Activated CD4-positive, CD25-positive, alpha-beta regulatory T cell (primary cell): ENCODE measurements around the gene EFCAB14.
"Not testable (repeated sequence)": the region's sequence is repeated elsewhere in the genome, so short reads cannot be mapped to it uniquely, and the experiment has no call there.

ENCODE experiments used
- DNase-seq, 4 experiments: peaks; one replicate each; lab custom pipeline; 2025; lab: John Stamatoyannopoulos, UW

EFCAB14 gene

DNA sequence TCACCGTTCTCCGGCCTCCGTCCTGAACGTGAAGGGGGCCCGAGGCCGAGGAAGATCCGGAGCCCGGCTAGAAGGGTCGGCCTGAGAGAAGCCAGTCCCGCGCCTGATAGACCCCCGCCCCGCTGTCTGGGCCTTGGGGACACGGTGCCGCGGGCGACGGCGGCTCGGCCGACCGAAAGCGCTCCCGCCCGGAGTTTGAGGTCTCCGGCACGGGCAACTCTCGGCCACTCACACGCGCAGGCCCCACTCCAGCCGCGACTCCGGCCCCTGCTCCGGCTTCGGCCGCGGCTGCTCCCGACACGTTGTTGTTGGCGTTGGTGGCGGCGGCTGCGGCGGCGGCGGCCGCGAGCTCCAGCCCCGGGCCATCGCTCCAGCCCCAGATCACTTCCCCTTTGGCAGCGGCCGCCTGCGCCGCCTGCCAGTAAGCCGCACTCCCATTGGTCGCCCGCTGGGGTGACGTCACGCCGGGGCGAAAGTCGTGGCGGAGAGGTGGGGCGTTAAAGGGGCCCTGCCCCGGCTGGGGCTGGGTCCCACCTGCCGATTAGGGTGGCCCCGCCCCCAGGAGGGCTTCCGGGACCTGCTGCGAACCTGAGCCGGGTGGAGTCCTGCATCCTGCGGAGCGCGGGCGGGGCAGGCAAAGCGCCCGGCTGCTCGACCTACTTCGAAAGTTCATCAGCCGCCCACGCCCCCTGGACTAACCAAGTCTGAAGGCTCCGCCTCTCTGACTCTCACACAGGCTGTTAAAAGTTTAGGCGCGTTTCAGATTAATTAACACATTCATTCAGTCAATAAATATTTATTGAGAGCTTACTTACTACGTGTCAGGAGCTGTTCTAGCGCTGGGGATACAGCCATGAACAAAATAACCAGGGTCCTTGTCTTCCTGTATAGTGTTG is at the start of gene EFCAB14:
Gene EFCAB14, minus strand, starts transcription at position 388 of the 896 bp plus-strand sequence. CDS start 1,027 bp downstream, outside the sequence.
- peak; percentile 97 to 99 (median 98) for DNase-seq

- DNase-seq = no peak
Observed at GRCh38 chr1:46768445-46768844, 49.5 kb upstream of the EFCAB14 start.

DNA sequence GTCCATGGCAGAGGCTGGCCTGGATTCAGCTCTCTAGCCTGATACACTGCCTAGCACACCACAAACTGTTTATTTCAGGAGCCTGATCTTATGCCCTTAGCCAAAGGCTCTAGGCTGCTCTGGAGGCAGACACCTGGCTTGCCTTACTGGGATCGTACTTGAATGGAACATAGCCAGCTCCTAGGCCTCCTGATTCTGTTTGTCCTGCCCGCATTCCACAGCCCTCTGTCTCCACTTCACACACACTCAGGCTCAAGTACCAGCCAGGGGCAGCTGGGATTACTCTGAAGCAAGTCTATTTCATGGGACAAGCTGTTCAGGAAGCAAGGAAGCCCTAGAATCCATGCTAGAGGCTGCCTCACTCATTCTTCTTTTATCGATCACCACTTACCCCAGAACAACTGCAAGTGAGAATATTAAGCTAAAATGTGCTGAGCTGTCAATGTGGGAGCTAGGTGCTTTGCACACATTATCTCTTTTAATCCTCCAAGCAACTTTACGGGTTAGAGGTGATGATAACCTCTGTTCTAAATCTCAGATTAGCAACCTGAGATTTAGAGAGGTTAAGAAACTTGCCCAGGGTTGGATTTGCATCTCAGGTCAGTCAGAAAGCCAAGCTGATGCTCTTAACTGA is 48.9 kb upstream of the EFCAB14 start:
- no peak for DNase-seq

DNA sequence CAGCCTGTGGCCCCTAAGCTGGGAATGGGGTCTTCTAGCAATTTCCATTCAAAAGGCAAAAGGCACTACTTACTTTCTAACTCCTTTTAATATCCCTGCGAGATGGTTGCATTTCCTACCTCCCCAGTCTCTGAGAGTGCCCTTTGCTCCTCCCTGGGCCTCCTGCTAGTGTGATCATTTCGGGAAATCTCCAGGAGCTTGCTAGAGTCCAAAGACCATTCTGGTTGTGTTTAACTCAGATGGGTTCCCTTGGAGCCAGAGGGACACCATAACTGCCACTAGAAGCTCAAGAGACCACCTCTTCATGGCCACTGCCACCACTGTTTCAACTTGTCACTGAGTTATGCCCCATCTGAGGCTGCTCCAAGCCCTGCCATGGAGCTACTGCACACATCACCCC is 45.5 kb upstream of the EFCAB14 start:
- no peak for DNase-seq

DNA sequence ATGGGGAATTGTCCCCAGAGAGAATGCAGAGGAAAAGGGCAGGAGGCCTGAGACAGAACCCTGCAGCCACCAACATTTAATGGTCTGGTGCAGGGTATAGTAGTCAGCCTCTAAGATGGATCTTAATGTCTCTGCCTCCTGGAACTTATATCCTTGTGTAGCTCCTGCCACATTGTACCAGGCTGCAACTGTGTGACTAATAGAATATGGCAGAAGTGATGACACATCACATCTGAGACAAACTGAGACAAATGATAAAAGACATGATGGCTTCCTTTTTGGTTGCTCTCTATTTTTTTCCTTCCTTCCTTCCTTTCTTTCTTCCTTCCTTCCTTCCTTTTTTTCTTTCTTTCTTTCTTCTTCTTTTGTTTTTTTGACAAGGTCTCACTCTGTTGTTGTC is 42.8 kb upstream of the EFCAB14 start:
- DNase-seq = no peak

DNA sequence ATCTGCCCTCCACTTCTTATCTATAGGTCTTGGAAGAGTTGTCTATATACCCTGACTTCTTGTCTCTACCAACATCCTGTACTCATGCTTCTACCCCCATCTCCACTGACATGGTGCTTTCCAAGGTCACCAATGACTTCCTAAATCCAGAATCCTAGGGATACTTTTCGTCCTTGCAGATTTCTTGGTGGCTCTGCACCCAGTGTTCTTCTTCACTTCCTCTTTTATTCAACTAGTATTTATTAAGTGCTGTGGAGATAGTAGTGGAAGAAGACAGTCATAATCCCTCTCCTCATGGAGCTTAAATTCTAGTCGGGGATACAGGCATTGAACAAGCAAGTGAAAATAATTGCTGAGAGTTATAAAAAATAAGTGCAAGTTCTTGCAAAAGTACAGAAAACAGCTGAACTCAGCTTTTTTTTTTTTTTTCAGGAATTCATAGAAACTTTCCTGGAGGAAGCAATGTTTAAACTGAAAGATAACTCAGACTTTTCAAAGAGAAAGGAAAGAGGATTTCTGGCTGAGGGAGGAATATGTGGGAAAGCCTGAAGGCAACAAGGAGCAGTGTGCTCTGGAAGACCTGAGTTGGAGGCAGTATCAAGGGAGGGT is 41.7 kb upstream of the EFCAB14 start:
- DNase-seq = no peak

- DNase-seq = no peak
Observed at GRCh38 chr1:46757956-46758528, 39.1 kb upstream of the EFCAB14 start.

DNA sequence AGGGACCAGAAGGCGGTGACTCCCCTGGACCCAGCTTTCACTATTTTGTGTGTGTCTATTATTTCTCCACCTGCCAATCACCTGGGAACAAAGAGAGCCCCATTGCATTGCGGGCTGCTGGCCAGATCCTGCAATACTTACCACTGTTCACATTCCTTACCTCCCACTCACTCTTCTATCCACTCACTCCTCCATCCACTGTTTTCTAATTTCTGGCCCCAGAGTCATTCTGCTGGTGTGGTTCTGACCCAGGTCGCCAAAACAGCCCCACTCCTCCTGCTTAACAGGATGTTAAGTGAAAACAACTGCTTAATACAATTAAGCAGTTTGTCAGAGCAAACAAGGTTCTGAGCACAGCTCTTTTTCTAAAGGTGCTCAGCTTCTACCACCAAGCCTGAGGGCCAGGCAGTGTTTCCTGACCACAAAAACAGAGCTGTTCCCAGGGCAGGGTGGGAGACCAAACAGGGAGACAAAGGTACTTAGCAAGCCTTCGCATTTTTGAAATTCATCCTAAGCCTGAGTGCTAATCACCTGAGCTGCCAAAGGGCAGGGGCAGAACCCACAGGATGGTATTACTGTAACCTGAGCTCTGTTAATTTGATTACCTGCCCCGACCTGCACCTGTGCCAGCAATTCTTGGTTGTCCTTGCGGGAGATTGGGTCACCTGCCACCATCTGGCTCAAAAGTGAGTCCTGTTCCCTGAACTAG is 38.5 kb upstream of the EFCAB14 start:
- DNase-seq = no peak

DNA sequence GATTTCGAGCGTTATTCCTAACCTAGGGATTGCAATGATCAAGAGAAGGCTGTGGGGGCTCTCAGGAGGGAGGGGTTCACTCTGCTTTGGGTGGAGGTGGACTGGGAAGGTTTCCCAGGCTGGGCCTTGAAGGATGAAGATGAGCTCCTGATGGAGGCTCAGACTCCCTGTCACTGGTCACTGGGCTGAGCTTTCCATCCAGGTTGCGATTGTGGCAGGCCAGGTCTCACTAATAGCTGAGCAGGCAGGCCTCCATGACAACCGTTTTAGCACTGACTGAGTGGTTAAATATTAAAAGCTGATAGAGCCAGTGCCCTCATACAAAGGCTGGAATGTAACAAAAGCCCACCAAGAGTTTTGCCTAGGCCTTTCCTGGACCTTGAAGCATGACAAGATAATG is 36.2 kb upstream of the EFCAB14 start:
- DNase-seq = no peak

GRCh38 chr1:46754707-46755106 is 35.8 kb upstream of the EFCAB14 start:
- DNase-seq = not testable (repeated sequence)

GRCh38 chr1:46753985-46754384 is 35.1 kb upstream of the EFCAB14 start:
- DNase-seq = no peak

GRCh38 chr1:46749921-46750404 is 31.0 kb upstream of the EFCAB14 start:
- DNase-seq = no peak

DNA sequence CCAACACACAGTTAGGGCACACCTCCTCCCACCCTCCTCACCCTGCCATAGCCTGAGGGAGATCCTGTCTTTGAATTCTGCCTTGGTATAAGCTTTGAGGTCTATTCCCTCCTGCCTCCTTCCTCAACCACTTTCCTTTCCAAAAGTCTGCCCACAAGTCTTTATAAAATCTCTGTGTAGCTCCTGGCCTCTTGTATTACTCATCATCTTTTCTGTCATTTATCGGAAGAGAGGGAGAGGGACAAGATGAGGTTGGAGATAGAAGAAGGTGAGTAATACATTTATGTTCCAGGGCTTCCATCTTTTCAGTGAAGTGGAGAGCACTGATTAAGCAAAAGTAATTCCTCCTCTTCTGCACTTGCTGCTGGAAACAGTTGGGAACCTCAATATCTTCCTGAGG is 30.5 kb upstream of the EFCAB14 start:
- no peak for DNase-seq

DNA sequence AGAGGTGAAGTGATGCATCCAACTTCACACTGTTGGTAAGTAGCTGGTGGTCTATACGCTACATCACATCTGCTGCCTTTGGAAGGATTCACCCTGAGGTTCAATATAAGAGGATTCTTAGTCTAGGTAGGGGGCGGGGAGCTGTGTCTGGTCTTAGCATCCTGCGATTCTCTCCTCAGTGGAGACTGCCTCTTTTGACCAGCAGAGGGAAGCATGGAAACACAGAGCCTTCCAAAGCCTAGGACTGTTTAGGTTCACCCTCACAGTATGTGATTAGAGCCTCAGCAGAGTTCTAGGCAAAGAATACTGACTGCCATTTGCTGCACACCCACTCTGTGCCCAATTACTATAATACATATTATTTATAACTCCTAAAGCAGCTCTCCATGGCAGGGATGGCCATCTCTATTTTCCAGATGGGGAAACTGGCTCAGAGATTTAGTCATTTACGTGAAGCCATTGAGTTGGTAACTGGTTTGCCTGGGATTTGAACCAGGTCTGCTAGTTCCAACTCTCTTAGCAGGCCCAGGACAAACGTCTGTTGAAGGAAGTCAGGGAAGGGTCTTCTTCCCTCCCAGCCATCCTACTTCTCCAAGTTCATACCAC is 28.9 kb upstream of the EFCAB14 start:
- DNase-seq = no peak

- DNase-seq = no peak
Observed at GRCh38 chr1:46742069-46742468, 23.2 kb upstream of the EFCAB14 start.

GRCh38 chr1:46735708-46736324 is 16.9 kb upstream of the EFCAB14 start:
- DNase-seq = no peak

- DNase-seq = not testable (repeated sequence)
Observed at GRCh38 chr1:46728327-46728873, 9.5 kb upstream of the EFCAB14 start.

- DNase-seq = no peak
Observed at GRCh38 chr1:46725736-46726108, 6.8 kb upstream of the EFCAB14 start.

DNA sequence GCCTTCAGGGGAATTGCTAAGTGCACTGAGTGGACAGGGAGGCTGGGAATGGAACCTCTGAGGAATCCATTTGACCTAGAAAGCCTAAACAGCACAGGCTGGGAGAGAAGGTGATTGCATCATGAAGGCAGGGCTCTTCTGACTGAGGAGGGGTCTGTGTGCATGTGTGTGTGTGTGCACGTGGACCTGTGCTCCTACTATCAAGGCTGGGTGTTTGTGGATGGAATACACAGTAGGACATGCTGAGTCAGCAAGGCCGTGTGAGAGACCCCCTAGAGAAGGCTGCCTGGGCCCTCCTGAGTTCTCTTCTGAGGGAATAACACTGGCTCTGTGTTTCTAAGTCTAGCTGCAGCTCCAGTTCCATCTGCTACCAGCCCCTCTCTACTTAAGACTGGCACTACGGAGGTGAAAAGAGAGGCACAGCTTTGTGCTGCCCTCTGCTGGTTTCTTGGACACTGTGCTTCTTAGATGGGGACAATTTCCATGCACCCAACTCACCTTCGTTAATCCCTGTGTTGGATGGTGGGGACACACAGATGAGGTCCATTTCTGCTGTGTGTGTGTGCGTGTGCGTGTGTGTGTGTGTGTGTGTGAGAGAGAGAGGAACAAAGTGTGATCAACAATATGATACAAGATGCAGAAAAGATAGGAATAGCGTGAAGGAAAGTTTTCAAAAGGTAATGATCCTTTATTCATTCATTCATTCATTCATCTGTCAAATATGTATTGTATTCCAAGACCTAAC is 6.2 kb upstream of the EFCAB14 start:
- peak; percentile 21 to 57 (median 34) for DNase-seq

DNA sequence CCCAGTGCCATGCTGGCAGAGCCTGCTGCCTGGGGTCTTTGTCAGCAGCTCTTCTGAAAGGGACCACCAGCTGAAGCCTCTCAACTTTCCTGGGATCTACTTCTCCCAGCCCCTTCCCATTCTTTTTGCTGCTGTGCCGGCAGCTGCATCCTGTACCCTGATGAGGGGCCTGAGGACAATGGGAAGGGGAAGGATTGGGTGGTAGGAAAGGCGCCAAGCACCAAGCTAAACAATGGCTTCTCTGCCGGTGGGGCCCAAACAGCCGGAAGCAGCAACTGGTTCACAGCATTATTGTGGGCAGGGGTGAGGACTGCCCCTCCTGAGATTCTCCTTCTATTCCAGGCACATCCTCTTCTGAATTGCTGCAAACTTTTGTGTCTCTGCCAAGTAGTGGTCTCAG is 5.0 kb upstream of the EFCAB14 start:
- DNase-seq = no peak
